ENCODE results near the gene TRIM24.
"Not testable (repeated sequence)": the region's sequence is repeated elsewhere in the genome, so short reads cannot be mapped to it uniquely, and the experiment has no call there.

The TRIM24 gene

GRCh38 chr7:138495485-138495884 lies 35.4 kb downstream of the TRIM24 start:
- DNase-seq: no peak

GRCh38 chr7:138499340-138499739 lies 39.3 kb downstream of the TRIM24 start:
- DNase-seq: no peak

DNA sequence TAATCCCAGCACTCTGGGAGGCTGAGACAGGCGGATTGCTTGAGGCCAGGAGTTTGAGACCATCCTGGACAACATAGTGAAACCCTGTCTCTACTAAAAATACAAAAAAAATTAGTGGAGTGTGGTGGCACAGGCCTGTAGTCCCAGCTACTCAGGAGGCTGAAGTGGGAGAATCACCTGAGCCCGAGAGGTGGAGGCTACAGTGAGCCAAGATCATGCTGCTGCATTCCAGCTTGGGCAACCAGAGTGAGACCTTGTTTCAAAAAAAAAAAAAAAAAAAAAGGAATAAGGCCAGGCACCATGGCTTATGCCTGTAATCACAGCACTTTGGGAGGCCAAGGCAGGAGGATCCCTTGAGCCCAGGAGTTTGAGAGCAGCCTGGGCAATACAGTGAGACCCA lies 40.2 kb downstream of the TRIM24 start:
- DNase-seq: not testable (repeated sequence)

- DNase-seq: no peak
Measured at GRCh38 chr7:138500892-138501291, 40.8 kb downstream of the TRIM24 start.

GRCh38 chr7:138502023-138502767 lies 42.1 kb downstream of the TRIM24 start:
- DNase-seq: no peak

GRCh38 chr7:138505361-138505873 lies 45.4 kb downstream of the TRIM24 start:
- DNase-seq: no peak

DNA sequence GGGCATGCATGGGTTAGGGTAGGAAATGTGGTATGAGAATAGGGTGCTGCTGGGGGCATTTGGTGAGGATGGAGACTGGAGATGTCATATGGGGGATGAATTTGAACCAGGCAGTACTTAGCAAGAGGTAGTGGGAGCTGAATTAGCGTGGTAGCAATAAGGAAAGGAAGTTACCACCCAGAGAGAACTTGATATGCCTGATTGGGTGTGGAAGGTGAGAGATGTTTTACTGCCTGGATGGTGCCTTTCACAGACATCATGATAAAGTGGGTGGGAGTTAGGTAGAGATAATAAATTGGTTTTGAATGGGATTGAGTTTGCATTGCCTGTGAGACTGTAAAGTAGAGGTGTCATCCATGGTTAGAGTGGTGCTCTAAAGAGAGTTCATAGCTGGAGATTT lies 46.7 kb downstream of the TRIM24 start:
- no peak for DNase-seq

DNA sequence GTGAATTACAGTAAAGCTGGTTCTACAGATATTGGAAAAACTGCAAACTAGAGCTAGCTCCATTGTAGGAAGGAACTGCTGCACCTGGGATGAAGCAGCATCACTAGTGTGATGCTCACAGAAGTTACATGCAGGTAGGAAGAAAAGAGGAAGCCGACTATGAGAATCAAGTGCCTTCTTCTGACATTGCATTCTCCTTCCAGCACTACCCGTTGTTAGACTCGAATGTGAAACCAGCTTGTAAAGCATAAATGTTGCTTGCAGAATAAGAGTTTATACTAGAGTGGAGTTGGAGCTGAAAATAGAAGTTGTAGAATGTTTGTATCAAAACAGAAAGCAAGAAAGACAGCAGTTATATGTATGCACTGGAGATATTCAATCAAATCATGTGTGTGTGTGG lies 49.9 kb downstream of the TRIM24 start:
- DNase-seq: no peak

DNA sequence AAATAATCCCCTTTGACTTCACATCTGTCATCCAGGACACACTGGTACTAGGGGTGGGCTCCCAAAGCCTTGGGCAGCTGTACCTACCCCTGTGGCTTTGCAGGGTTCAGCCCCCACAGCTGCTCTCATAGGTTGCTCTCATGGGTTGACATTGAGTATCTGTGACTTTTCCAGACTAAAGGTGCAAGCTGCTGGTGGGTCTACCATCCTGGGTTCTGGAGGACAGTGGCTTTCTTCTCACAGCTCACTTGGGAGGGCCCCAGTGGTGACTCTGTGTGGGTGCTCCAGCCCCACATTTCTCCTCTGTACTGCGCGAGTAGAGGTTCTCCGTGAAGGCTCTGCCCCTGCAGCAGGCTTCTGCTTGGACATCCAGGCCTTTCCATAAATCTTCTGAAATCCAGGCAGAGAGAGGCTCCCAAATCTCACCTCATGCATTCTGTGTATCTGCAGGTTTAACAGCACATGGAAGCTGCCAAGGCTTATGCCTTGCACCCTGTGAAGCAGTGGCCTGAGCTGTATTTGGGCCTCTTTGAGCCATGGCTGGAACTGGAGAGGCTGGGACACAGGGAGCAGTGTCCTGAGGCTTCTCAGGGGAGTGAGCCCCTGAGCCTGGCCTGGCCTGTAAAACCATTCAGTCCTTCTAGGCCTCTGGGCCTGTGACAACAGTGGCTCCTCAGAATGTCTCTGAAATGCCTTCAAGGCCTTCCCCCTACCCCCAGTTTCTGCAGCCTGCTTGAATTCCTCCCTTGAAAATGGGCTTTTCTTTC lies 52.2 kb downstream of the TRIM24 start:
- no peak for DNase-seq

DNA sequence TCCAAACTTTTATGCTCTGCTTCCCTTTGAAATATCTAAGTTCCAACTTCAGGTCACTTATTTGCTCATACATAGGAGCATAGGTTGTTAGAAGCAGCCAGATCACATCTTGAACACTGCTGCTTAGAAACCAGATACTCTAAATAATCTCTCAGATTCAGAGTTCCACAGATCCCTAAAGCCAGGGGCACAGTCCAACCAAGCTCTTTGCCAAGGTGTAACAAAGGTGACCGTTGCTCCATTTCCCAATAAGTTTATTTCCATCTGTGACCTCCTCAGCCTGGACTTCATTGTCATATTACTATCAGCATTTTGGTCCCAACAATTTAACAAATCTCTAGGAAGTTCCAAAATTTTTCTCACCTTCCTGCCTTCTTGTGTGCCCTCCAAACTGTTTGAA lies 52.8 kb downstream of the TRIM24 start:
- no peak for DNase-seq

DNA sequence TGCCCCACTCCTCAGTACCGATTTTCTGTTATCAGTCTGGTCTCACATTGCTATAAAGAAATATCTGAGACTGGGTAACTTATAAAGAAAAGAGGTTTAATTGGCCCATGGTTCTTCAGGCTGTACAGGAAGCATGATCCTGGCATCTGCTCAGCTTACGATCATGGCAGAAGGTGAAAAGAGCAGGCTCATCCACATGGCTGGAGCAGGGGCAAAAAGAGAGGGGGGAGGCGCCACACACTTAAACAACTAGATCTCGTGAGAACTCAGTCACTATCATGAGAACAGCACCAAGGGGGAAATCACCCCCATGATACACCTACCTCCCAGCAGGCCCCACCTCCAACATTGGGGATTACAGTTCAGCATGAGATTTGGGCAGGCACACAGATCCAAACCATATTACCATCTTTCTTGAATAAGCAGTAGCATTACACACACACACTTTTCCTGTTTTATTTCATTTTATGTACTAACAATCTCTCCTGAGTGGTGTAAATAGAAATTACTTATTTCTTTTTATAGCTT lies 53.3 kb downstream of the TRIM24 start:
- DNase-seq: no peak

- no peak for DNase-seq
Measured at GRCh38 chr7:138514044-138514443, 54.0 kb downstream of the TRIM24 start.

GRCh38 chr7:138515001-138515528 lies 55.0 kb downstream of the TRIM24 start:
- no peak for DNase-seq

- no peak for DNase-seq
Measured at GRCh38 chr7:138519061-138519798, 59.2 kb downstream of the TRIM24 start.

DNA sequence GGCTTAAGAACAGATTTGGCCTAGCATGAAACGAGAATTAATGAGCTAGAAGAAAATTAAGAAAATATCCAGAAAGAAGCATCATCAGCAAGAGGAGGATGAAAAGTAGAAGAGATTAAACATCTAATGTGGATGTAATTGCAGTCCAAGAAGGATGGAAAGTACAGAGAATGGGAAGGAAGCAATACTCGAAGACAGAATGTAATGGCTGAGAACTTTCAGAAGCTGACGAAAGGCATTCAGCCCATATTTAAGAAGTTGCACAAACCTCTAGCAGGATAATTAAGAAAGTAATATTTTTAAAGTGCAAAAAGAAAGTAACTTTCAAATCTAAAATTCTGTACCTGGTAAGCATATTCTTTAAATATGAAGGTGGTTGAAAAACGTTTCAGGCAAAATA lies 60.7 kb downstream of the TRIM24 start:
- no peak for DNase-seq

DNA sequence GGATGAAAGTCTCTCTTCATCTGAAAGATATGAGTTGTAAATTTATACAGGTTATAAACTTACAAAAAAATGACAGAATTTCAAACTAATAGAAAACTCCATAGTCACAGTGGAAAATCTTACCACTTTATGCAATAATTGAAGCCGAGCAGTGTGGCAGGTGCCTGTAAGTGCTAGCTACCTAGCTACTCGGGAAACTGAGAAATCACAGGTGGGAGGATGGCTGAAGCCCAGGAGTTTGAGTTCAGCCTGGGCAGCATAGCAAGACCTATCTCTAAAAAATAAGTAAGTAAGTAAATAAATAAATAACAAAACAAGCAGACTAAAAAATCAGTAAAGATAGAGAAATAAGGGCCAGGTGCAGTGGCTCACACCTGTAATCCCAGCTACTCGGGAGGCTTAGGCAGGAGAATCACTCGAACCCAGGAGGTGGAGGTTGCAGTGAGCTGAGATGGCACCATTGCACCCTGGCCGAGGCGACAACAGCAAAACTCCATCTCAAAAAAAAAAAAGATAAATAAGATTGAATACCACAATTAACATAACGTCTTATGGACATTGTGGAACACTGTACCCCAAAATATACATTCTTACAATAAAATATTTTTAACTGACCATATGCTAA lies 61.9 kb downstream of the TRIM24 start:
- DNase-seq: no peak

DNA sequence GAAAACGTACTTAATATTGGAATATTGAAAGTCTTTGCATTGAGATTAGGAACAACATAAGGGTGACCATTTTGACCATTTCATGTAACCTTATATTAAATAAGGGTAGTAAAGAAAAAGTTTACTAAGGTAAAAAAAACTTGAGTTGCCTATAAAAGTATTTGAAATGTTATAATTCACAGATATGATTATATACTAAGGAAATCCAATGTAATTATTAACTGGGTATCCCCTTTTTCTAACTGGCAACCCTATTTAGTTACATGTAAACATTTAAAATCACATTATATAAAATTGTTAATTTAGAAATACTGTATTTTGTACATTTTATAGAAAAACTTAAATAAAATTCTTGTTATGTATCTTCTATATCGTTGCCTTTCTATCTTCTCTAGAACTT lies 64.2 kb downstream of the TRIM24 start:
- DNase-seq: no peak

GRCh38 chr7:138525757-138526156 lies 65.7 kb downstream of the TRIM24 start:
- no peak for DNase-seq

GRCh38 chr7:138527746-138528223 lies 67.7 kb downstream of the TRIM24 start:
- DNase-seq: no peak

- not testable (repeated sequence) for DNase-seq
Measured at GRCh38 chr7:138536833-138537232, 76.8 kb downstream of the TRIM24 start.

- DNase-seq: peak in 1 of 2 experiments; percentile 24
Measured at GRCh38 chr7:138538518-138538917, 78.5 kb downstream of the TRIM24 start.

DNA sequence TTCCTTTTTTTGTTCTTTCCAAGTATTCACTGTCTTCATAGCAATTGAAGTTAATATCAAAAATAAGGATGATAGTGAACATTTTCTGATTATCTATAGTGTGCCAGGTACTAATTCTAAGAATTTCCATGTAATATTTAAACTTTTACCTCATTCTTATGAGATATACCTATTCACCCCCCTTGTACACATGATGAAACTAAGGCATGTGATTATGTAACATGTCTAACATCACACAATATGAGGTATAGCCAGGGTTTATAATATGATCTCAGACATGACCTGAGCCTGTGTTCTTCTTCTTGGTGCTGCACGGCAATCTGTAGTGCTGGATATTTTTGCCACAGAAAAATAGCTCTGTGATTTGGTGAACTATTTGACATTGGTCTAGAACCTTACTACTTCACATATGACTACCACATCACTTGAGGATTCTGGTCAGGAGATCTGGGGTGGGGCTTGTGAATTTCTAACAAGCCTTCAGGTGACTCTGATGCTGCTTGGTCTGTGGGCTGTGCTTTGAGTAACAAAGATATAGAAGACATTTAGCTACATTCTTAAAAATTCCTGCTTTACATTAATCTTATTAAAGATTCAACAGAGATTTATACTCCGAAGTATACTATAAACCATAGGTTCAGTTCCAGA lies 79.1 kb downstream of the TRIM24 start:
- no peak for DNase-seq
